Neural progenitor cell (in vitro differentiated cells): Measurements from ENCODE around the gene ANKRD6. TPM values are rescaled to one million over a fixed set of nuclear protein-coding genes. Genes with fewer than 3 reads are reported as not detected.

Experiments used
- DNase-seq: peaks from one replicate; pipeline ENCODE4 v3.0.0-alpha.2; 2016; ENCODE audit warnings: low spot score
- H2AFZ ChIP-seq: fragments of 200-600 bp; sonication (generic); replicated peaks from 2 replicates; pipeline ENCODE4 v1.6.1; 2016; ENCODE audit warnings: antibody characterized with exemption
- H3F3A ChIP-seq: fragments of 200-600 bp; sonication (generic); 2 replicates; pipeline ENCODE4 v1.6.1; 2016; ENCODE audit warnings: antibody characterized with exemption, low read depth
- H3K27ac ChIP-seq: fragments of 200-600 bp; sonication (generic); 2 replicates; pipeline ENCODE4 v1.5.1; 2016; ENCODE audit warnings: mild to moderate bottlenecking
- H3K27me3 ChIP-seq: fragments of 200-600 bp; sonication (generic); 2 replicates; pipeline ENCODE4 v1.6.1; 2016; ENCODE audit warnings: mild to moderate bottlenecking, moderate library complexity
- H3K36me3 ChIP-seq: fragments of 200-600 bp; sonication (generic); 2 replicates; pipeline ENCODE4 v1.5.1; 2016
- H3K4me1 ChIP-seq: fragments of 200-600 bp; sonication (generic); 2 replicates; pipeline ENCODE4 v1.6.1; 2016; ENCODE audit warnings: mixed run types
- H3K4me2 ChIP-seq: fragments of 200-600 bp; sonication (generic); 2 replicates; pipeline ENCODE4 v1.6.1; 2016
- H3K4me3 ChIP-seq: fragments of 200-600 bp; sonication (generic); 2 replicates; pipeline ENCODE4 v1.5.1; 2016
- H3K79me2 ChIP-seq: fragments of 200-600 bp; sonication (generic); 2 replicates; pipeline ENCODE4 v1.6.1; 2016; ENCODE audit warnings: low read depth
- H3K9ac ChIP-seq: fragments of 200-600 bp; sonication (generic); 2 replicates; pipeline ENCODE4 v1.6.1; 2016
- H3K9me3 ChIP-seq: fragments of 200-600 bp; sonication (generic); 2 replicates; pipeline ENCODE4 v1.5.1; 2016; ENCODE audit warnings: low read depth
- H4K20me1 ChIP-seq: fragments of 200-600 bp; sonication (generic); 2 replicates; pipeline ENCODE4 v1.6.1; 2016; ENCODE audit warnings: low read depth
- H3K27ac Mint-ChIP-seq: 3 replicates; pipeline ENCODE4 v1.8.0; 2021; ENCODE audit warnings: mixed read lengths
- H3K27me3 Mint-ChIP-seq: 2 replicates; pipeline ENCODE4 v1.8.0; 2022; ENCODE audit warnings: low read depth, mild to moderate bottlenecking, inconsistent platforms, moderate library complexity, mixed read lengths; ENCODE audit not compliant: insufficient read depth
- H3K36me3 Mint-ChIP-seq: 3 replicates; pipeline ENCODE4 v1.8.0; 2021; ENCODE audit warnings: mixed read lengths
- H3K4me1 Mint-ChIP-seq: 3 replicates; pipeline ENCODE4 v1.8.0; 2021; ENCODE audit warnings: mixed read lengths
- H3K4me3 Mint-ChIP-seq: 3 replicates; pipeline ENCODE4 v1.8.0; 2021; ENCODE audit warnings: mild to moderate bottlenecking, moderate library complexity, mixed read lengths
- H3K9me3 Mint-ChIP-seq: 3 replicates; pipeline ENCODE4 v1.8.0; 2020; ENCODE audit warnings: mixed read lengths
- CTCF ChIP-seq: fragments of 200-600 bp; sonication (generic); IDR thresholded peaks from 2 replicates; pipeline ENCODE4 v1.5.1; 2017; ENCODE audit warnings: antibody characterized with exemption, mild to moderate bottlenecking
- EZH2 ChIP-seq: fragments of 200-600 bp; sonication (generic); IDR thresholded peaks from 2 replicates; pipeline ENCODE4 v1.6.1; 2017; ENCODE audit warnings: antibody characterized with exemption, mild to moderate bottlenecking, moderate library complexity
- EZH2phosphoT487 ChIP-seq: fragments of 200-600 bp; sonication (generic); IDR thresholded peaks from 2 replicates; pipeline ENCODE4 v1.6.1; 2017; ENCODE audit warnings: antibody characterized with exemption
- total RNA-seq: library from RNA; depleted of rRNA; stranded (reverse); fragments of >200 nt; gene quantifications from 2 replicates; pipeline ENCODE4 v1.2.3, GENCODE V29; 2015; ENCODE audit warnings: low replicate concordance

Gene ANKRD6
- total RNA-seq, 1 donor from 2014 or later: 36.3 TPM

GRCh38 chr6:89440200-89440599 lies 7.2 kb downstream of the ANKRD6 start:
- H3K9me3 ChIP-seq: no peaks in the 10 kb centered on the region
- no peak for TF ChIP-seq EZH2phosphoT487
- TF ChIP-seq CTCF: no peak
- no peak for TF ChIP-seq EZH2
- H3K4me2 ChIP-seq: no peak overlapping the region
- peaks cover 15% of the 10 kb centered on the region for H3K79me2 ChIP-seq
- Mint-ChIP-seq H3K27ac (no peak overlapping the region), H3K4me3 (no peak overlapping the region), H3K4me1 (peaks cover 15% of the 10 kb centered on the region), H3K36me3 (peaks cover 7% of the 10 kb centered on the region), H3K27me3 (peaks cover 1% of the 10 kb centered on the region), H3K9me3 (peaks cover 6% of the 10 kb centered on the region)
- H3K27ac ChIP-seq: no peak overlapping the region
- H3K27me3 ChIP-seq: no peaks in the 10 kb centered on the region
- H2AFZ ChIP-seq: no peak overlapping the region
- peaks cover under 1% of the 10 kb centered on the region for H3F3A ChIP-seq
- peaks cover 14% of the 10 kb centered on the region for H3K4me1 ChIP-seq
- DNase-seq: no peak
- no peak overlapping the region for H3K9ac ChIP-seq
- no peaks in the 10 kb centered on the region for H3K36me3 ChIP-seq
- peaks cover 3% of the 10 kb centered on the region for H4K20me1 ChIP-seq
- H3K4me3 ChIP-seq: no peak overlapping the region

DNA sequence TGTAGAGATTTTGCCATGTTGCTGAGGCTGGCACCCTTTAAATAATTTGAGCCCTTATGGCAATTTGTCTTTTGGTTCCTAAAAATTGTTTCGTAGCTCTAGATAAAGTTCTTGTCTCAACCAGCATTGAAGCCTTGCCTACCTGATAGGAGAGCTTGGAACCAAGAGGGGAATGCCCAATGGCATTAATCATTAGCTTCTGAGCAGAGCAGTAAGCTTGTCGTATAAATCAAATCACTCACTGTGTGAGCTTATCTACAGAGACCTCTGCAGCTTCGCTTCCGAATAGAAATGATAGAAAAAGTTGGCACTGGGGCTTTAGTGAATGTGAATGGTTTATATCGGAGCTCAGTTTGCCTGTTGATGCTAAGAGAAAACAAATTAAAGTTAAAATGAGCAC lies 10.7 kb downstream of the ANKRD6 start:
- no peaks in the 10 kb centered on the region for H3K9me3 ChIP-seq
- no peak for DNase-seq
- peaks cover 6% of the 10 kb centered on the region for H3K9me3 Mint-ChIP-seq
- peaks cover 10% of the 10 kb centered on the region for H3K36me3 Mint-ChIP-seq
- H3K4me1 Mint-ChIP-seq: peaks cover 3% of the 10 kb centered on the region
- H3K27me3 Mint-ChIP-seq: no peaks in the 10 kb centered on the region
- H3K27ac Mint-ChIP-seq: no peak overlapping the region
- H4K20me1 ChIP-seq: no peaks in the 10 kb centered on the region
- peaks cover 6% of the 10 kb centered on the region for H3K79me2 ChIP-seq
- no peak overlapping the region for H3K9ac ChIP-seq
- H3K4me2 ChIP-seq: no peak overlapping the region
- H2AFZ ChIP-seq: no peak overlapping the region
- no peaks in the 10 kb centered on the region for H3K36me3 ChIP-seq
- TF ChIP-seq EZH2 (no peak), CTCF (no peak), EZH2phosphoT487 (no peak)
- no peak overlapping the region for H3K27ac ChIP-seq
- H3F3A ChIP-seq: no peaks in the 10 kb centered on the region
- no peak overlapping the region for H3K4me3 ChIP-seq
- H3K27me3 ChIP-seq: no peaks in the 10 kb centered on the region
- no peak overlapping the region for H3K4me3 Mint-ChIP-seq
- no peaks in the 10 kb centered on the region for H3K4me1 ChIP-seq

DNA sequence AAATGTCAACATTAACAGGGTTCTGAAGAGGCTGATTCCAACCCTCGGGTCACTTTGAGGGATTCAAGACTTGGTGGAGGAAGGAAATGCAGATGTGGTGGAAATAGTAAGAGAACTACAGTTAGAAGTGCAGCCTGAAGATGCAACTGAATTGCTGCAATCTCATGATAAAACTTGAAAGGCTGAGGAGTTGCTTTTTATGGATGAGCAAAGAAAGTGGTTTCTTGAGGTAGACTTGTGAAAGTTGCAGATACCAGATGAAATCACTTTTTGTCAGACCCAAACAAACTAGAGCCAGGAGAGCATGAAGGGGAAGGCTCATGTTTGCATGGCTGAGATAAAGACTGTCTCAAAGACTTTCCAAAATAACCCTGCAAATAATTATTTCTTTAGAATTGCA lies 16.2 kb downstream of the ANKRD6 start:
- Mint-ChIP-seq H3K4me3 (no peak overlapping the region), H3K36me3 (peaks cover 9% of the 10 kb centered on the region), H3K27me3 (no peaks in the 10 kb centered on the region), H3K9me3 (no peaks in the 10 kb centered on the region), H3K4me1 (peaks cover 5% of the 10 kb centered on the region), H3K27ac (no peak overlapping the region)
- peaks cover 10% of the 10 kb centered on the region for H3K79me2 ChIP-seq
- no peak for DNase-seq
- no peak overlapping the region for H3K4me3 ChIP-seq
- no peak overlapping the region for H3K4me2 ChIP-seq
- H3K9ac ChIP-seq: no peak overlapping the region
- no peaks in the 10 kb centered on the region for H3K9me3 ChIP-seq
- H3K4me1 ChIP-seq: peaks cover 12% of the 10 kb centered on the region
- H4K20me1 ChIP-seq: peaks cover 13% of the 10 kb centered on the region
- H2AFZ ChIP-seq: no peak overlapping the region
- no peak overlapping the region for H3K27ac ChIP-seq
- H3K36me3 ChIP-seq: no peaks in the 10 kb centered on the region
- no peak for TF ChIP-seq EZH2phosphoT487
- TF ChIP-seq EZH2: no peak
- TF ChIP-seq CTCF: no peak
- no peaks in the 10 kb centered on the region for H3K27me3 ChIP-seq
- H3F3A ChIP-seq: peaks cover 7% of the 10 kb centered on the region

DNA sequence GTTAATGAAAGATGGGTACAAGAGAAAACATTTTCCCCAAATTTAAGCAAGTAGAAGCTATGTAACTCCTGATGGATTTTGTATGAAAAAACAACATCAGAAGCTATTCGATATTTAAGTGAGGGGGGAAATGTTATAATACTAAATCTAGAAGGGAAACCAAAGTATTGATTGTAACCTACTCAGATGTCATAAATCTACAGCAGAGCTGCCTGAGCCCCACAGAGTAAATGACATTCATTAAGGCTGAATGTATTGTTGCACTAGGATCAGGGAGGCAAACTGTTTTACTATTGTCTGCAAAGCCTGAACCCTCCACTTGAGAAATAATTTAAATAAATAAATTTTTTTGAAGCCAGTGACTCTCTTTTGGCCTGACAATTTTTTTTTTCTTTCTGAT lies 19.3 kb downstream of the ANKRD6 start:
- Histone ChIP-seq H3K4me3 (no peak overlapping the region), H3K9ac (no peak overlapping the region), H3K27ac (no peak overlapping the region), H3K27me3 (no peaks in the 10 kb centered on the region), H3K9me3 (no peaks in the 10 kb centered on the region), H4K20me1 (peaks cover 13% of the 10 kb centered on the region), H3K4me2 (peak overlapping the region; percentile 22), H3F3A (peaks cover 7% of the 10 kb centered on the region), H3K36me3 (no peaks in the 10 kb centered on the region), H3K79me2 (peaks cover 4% of the 10 kb centered on the region), H3K4me1 (peaks cover 12% of the 10 kb centered on the region), H2AFZ (no peak overlapping the region)
- H3K27me3 Mint-ChIP-seq: peaks cover 3% of the 10 kb centered on the region
- no peak for TF ChIP-seq EZH2phosphoT487
- TF ChIP-seq EZH2: no peak
- no peak for TF ChIP-seq CTCF
- peaks cover 7% of the 10 kb centered on the region for H3K9me3 Mint-ChIP-seq
- H3K4me3 Mint-ChIP-seq: no peak overlapping the region
- DNase-seq: no peak
- H3K27ac Mint-ChIP-seq: no peak overlapping the region
- H3K4me1 Mint-ChIP-seq: peaks cover 5% of the 10 kb centered on the region
- H3K36me3 Mint-ChIP-seq: peaks cover 19% of the 10 kb centered on the region
